Thyroid gland (tissue), 4 donors: ENCODE measurements around the gene CHST8. TPM values are rescaled to one million over a fixed set of nuclear protein-coding genes. Genes with fewer than 3 reads are reported as not detected.

Source experiments
- DNase-seq, 2 donors: peaks; one replicate each; pipeline ENCODE4 v3.0.0-alpha.2; 2019
- H3K27ac ChIP-seq, 3 donors: fragments of 200-600 bp; sonication (generic); 1 replicate in 2 of 3; 2 replicates in 1 of 3; pipeline ENCODE4 v1.5.1; 2016 to 2019; ENCODE audit warnings: mild to moderate bottlenecking in 1 of 3, moderate library complexity in 1 of 3
- H3K27me3 ChIP-seq: fragments of 200-600 bp; sonication (generic); one replicate; pipeline ENCODE4 v1.5.1; 2019
- H3K36me3 ChIP-seq, 2 donors: fragments of 200-600 bp; sonication (generic); one replicate each; pipeline ENCODE4 v1.5.1; 2016 to 2019
- H3K4me1 ChIP-seq, 2 donors: fragments of 200-600 bp; sonication (generic); one replicate each; pipeline ENCODE4 v1.5.1; 2017 to 2019
- H3K4me3 ChIP-seq, 3 donors: fragments of 200-600 bp; sonication (generic); replicated peaks in 1 of 3; 1 replicate in 2 of 3; 2 replicates in 1 of 3; pipeline ENCODE4 v1.5.1; 2016; ENCODE audit warnings: mild to moderate bottlenecking in 1 of 3
- H3K9me3 ChIP-seq: fragments of 200-600 bp; sonication (generic); one replicate; pipeline ENCODE4 v1.5.1; 2017
- POLR2A ChIP-seq, 2 donors: fragments of 450-650 bp; IDR thresholded peaks; one replicate each; pipeline ENCODE4 v1.6.1; 2017; ENCODE audit warnings: antibody characterized with exemption in 2 of 2, mild to moderate bottlenecking in 2 of 2, moderate library complexity in 1 of 2
- WGBS, 2 donors: methylation state at CpG; one replicate each; pipeline ENCODE4 v1.1.5; 2017; 5-methylcytosine and 5-hydroxymethylcytosine counted together
- intact Hi-C: fragments of 100-400 bp; cut with DNase I; formaldehyde crosslinking; loops from one replicate; pipeline ENCODE4 v1.15.1; 2023
- total RNA-seq, 4 donors: library from RNA; depleted of rRNA; stranded (reverse); fragments of >200 nt; gene quantifications; one replicate each; pipeline ENCODE4 v1.2.3, GENCODE V29; 2016
- TF ChIP-seq, protein P1 (sequence below), 6 experiments: fragments of 200-600 bp in 3 of 6; fragments of 450-650 bp in 3 of 6; sonication (generic) in 3 of 6; IDR thresholded peaks; one replicate each; pipeline ENCODE4 v1.5.1; 2016 to 2019; ENCODE audit warnings: antibody characterized with exemption in 6 of 6, mild to moderate bottlenecking in 2 of 6, inconsistent platforms in 1 of 6, moderate library complexity in 1 of 6

Gene CHST8
- total RNA-seq, 4 donors from 2014 or later, result 0.83 to 2.6 (median 1.4) TPM; not detected in 1

GRCh38 chr19:33781996-33782395 lies 160.2 kb downstream of the CHST8 start:
- no peak overlapping the region for H3K27ac ChIP-seq
- TF ChIP-seq, protein P1, sequence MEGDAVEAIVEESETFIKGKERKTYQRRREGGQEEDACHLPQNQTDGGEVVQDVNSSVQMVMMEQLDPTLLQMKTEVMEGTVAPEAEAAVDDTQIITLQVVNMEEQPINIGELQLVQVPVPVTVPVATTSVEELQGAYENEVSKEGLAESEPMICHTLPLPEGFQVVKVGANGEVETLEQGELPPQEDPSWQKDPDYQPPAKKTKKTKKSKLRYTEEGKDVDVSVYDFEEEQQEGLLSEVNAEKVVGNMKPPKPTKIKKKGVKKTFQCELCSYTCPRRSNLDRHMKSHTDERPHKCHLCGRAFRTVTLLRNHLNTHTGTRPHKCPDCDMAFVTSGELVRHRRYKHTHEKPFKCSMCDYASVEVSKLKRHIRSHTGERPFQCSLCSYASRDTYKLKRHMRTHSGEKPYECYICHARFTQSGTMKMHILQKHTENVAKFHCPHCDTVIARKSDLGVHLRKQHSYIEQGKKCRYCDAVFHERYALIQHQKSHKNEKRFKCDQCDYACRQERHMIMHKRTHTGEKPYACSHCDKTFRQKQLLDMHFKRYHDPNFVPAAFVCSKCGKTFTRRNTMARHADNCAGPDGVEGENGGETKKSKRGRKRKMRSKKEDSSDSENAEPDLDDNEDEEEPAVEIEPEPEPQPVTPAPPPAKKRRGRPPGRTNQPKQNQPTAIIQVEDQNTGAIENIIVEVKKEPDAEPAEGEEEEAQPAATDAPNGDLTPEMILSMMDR (IDR thresholded peaks at IDR 0.05), result no peak
- no peak for TF ChIP-seq POLR2A (IDR thresholded peaks at IDR 0.05)
- intact Hi-C loops, result no loop called here
- H3K9me3 ChIP-seq, result no peaks in the 10 kb centered on the region
- 62 to 89% methylated on average over 4 to 5 of the region's 5 CpGs for WGBS, 2 donors
- H3K4me3 ChIP-seq, result no peak overlapping the region
- no peak for DNase-seq
- H3K27me3 ChIP-seq, result no peaks in the 10 kb centered on the region
- no peaks in the 10 kb centered on the region for H3K36me3 ChIP-seq
- H3K4me1 ChIP-seq, result peaks cover 3 to 7% of the 10 kb centered on the region in 2 donors

DNA sequence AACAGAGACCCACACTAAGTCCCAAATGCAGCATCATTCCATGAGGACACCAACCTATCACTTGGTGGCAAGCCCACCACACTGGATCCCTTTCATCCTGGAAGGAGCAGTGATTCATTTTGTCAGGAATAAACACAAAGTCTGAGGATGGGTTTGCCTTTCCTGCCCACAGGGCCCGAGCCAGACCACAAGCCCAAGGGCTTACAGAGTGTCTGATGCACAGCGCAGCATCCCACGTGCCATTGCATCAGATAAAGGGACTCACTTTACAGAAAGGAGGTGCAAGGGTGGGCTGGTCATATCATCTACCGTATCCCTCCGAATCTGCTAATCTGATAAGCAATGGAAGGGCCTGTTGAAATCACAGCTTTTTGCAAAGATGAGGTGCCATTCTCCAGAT lies 162.7 kb downstream of the CHST8 start:
- H3K27ac ChIP-seq, result no peak overlapping the region
- H3K36me3 ChIP-seq, result no peaks in the 10 kb centered on the region
- no peaks in the 10 kb centered on the region for H3K9me3 ChIP-seq
- no peak for DNase-seq
- H3K4me1 ChIP-seq, result no peaks in the 10 kb centered on the region
- WGBS, 2 donors, result 74 to 91% methylated on average over 5 of the region's 5 CpGs
- intact Hi-C loops, result no loop called here
- no peak overlapping the region for H3K4me3 ChIP-seq
- TF ChIP-seq POLR2A (IDR thresholded peaks at IDR 0.05), result no peak
- TF ChIP-seq, protein P1 (IDR thresholded peaks at IDR 0.05), result no peak
- no peaks in the 10 kb centered on the region for H3K27me3 ChIP-seq

GRCh38 chr19:33785795-33786194 lies 164.0 kb downstream of the CHST8 start:
- Histone ChIP-seq H3K27me3 (no peaks in the 10 kb centered on the region), H3K4me3 (no peak overlapping the region), H3K36me3 (no peaks in the 10 kb centered on the region), H3K27ac (no peak overlapping the region), H3K9me3 (no peaks in the 10 kb centered on the region), H3K4me1 (no peaks in the 10 kb centered on the region)
- TF ChIP-seq, protein P1 (IDR thresholded peaks at IDR 0.05), result no peak
- TF ChIP-seq POLR2A (IDR thresholded peaks at IDR 0.05), result no peak
- WGBS, 2 donors, result 72 to 76% methylated on average over 6 of the region's 6 CpGs
- intact Hi-C loops, result no loop called here
- DNase-seq, result no peak

GRCh38 chr19:33788676-33789075 lies 166.9 kb downstream of the CHST8 start:
- Histone ChIP-seq H3K4me3 (no peak overlapping the region), H3K4me1 (no peaks in the 10 kb centered on the region), H3K27ac (no peak overlapping the region), H3K27me3 (no peaks in the 10 kb centered on the region), H3K36me3 (no peaks in the 10 kb centered on the region), H3K9me3 (no peaks in the 10 kb centered on the region)
- DNase-seq, result no peak
- intact Hi-C loops, result no loop called here
- TF ChIP-seq, protein P1 (IDR thresholded peaks at IDR 0.05), result no peak
- TF ChIP-seq POLR2A (IDR thresholded peaks at IDR 0.05), result no peak
- WGBS, 2 donors, result 68 to 70% methylated on average over 4 of the region's 4 CpGs

GRCh38 chr19:33789344-33789743 lies 167.6 kb downstream of the CHST8 start:
- no peak for DNase-seq
- WGBS, 2 donors, result 77 to 90% methylated on average over 5 of the region's 5 CpGs
- intact Hi-C loops, result no loop called here

More at GRCh38 chr19:33789344-33789743, 167.6 kb downstream of the CHST8 start:
- Histone ChIP-seq H3K36me3 (no peaks in the 10 kb centered on the region), H3K4me1 (peaks cover 0 to 3% of the 10 kb centered on the region in 2 donors), H3K4me3 (no peak overlapping the region), H3K27ac (no peak overlapping the region), H3K27me3 (no peaks in the 10 kb centered on the region), H3K9me3 (no peaks in the 10 kb centered on the region)
- TF ChIP-seq, protein P1 (IDR thresholded peaks at IDR 0.05), result no peak
- no peak for TF ChIP-seq POLR2A (IDR thresholded peaks at IDR 0.05)
